GM21367 (cell line): Measurements from ENCODE around the gene MED28.

Experiments used
- ATAC-seq: cut with Tn5 transposase; IDR thresholded peaks from one replicate; pipeline ENCODE4 v1.9.1; 2021; ENCODE audit not compliant: unreplicated experiment

The MED28 gene

DNA sequence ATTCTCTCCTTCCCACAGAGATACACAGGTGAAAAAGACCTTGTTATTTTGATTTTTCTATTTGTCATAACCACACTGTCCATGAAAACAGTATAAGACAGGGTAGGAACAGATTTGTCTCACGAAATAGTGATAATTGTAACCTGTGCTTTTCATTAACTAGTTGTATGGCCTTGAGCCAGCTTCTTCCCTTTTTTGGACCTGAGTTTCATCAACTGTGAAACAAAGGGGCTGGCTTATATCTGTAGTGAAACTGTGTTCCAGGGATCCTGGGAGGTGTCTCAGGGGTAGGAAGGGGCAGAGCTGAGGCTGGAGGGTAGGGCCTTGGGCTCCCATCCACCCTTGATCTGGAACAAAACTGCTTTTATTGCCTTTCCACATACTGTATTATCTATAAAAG, 50.9 kb downstream of the MED28 start:
- peak; percentile 21 for ATAC-seq

DNA sequence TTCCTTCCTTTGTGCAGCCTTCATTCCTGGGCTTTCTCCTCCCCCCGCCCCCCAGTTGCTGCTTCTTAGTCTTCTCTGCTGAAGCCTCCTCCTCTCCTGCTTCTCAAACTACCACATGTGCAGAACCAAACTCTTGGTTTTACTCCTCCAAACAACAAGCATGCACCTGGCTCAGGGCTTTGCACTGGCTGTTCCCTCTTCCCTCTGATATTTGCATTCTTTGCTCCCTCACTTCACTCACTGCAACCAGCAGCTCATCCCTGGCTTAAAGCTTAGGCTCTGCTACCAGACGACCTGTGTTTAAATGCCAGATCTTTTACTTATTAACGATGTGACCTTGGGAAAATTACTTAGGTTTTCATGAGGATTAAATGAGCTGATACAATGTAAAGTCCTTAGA, 51.4 kb downstream of the MED28 start:
- ATAC-seq = no peak

DNA sequence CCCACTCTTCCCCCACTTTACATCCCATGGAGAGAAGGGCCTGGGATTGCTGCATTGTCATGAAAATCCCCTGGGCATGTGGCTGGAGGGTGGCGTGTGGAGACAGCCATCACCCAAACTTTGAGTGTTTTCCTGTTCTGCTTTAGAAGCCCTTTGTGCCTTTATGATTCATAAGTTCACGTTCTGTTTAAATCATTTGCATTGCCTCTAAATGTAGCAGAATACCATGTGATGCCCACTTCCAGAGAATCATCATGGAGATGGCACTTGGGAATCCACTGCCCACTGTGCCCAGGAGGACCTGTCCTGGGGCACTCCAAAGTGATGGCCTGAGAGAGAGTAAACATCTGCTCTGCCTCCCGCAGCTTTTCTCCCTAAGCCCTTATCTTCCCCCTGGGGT, 52.8 kb downstream of the MED28 start:
- ATAC-seq = no peak

DNA sequence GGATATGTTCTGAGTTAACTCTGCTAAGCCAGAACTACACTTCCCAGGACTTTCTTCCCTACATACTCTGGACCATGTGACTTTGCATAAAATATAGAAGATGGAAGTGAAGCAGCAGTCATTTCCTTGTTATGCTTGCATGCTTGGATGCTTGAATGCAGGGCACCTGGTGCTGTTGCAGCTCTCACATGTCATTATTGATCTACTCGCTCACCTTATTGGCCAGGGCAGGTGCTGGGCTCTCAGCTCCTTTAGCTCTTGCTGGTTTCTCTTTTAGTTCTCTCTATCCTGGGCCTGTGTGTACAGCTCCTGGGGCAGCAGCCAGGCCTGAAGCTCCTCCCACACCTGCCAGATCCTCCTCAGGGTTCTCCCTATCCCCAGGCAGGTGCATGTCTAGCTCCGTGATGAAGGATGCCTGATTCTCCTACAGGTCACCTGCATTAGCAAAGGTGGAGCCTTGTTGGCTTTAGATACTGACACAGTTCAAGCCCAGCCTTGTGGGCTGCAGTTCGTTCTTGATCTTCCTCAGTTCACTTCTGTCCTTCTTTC, 53.3 kb downstream of the MED28 start:
- ATAC-seq = no peak

DNA sequence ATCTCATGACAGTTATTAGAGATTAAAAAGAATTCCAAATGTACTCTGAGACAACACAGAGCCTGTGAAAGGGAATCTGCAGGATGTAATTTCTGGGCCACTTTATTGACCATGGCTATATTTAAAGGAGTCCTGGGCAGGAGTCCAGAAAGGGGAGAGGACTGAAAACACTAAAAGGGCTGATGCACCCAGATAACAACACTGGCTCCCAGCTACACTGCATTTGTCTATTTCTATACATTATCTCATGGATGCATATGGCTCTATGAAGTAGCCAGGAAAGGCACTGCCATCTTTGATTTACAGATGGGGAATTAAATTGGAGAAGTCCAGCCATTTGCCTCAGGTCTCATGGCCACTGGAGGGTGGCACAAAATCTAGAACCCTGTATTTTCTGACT, 56.0 kb downstream of the MED28 start:
- ATAC-seq = no peak

DNA sequence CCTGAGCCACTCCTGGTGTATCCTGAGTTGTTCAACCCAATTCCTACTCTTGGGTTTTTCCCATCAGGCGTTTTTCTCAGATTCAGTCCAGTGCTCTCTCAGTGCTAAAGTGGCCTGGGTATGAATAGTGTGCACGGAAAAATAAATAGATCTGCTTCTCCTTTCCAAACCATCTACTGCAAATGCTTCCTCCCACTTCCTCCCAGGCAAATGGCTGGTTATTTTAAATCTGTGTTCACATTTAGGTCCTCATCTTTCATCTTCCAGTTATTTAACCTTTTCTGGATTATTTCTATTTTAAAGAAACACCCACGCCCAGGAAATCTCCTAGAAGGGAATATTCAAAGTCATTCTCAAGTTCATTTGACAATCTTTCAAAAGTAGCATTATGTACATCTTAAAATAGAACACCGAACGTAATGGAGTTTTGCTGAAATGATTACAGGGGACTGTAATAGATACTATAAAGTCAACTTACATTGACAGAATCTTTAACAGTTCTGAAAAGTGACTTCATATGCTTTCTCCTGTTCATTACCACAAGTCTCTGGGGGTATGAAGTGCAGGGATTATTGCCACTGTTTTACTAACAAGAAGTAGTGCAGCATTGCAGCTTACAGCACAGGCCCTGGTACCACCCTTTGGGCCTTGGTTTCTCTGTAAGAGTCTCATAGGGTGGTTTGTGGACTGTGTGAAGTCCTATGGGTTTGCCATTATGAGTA, 66.3 kb downstream of the MED28 start:
- no peak for ATAC-seq

DNA sequence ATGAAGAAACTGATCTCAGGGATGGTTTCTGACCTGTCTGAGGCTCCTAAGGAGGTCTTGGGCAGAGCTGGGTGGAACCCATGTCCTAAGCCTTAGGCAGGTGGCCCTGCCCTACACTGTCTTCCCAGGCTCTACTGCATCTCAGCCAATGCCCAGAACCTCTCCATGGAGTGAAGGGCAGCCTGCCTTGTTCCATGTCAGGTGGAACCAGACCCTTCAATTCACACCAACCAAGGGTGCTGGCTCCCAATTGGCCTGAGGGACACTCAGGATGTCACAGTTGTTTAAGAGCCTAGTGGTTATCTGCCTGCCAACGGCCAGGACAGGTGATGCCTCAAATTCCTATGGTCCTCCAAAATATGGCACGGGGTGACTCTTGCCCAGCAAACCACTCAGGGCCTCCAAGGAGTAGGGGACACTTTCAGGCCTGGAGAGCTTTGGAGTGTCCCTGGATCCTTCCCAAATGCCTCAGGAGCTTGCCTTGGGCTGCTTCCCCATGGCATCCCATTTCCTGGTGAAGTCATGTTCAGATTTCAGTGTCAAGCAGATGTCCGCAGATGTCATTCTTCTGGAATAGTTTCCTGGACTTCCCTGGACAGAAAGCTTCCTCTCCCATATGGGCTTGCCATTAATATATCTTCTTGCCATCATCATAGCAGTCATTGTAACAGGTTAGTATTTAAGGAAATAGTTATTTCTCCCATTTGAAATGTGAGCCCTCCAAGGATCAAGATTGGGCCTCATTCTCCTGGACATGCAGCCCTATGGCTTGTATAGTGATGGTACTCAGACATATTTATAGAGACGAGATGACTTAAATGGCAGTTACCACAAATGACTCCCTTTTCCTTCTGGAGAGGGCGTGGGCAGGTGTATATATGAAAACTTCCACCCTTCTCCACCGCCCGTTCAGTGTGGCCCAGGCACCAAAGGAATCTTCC, 67.1 kb downstream of the MED28 start:
- no peak for ATAC-seq

DNA sequence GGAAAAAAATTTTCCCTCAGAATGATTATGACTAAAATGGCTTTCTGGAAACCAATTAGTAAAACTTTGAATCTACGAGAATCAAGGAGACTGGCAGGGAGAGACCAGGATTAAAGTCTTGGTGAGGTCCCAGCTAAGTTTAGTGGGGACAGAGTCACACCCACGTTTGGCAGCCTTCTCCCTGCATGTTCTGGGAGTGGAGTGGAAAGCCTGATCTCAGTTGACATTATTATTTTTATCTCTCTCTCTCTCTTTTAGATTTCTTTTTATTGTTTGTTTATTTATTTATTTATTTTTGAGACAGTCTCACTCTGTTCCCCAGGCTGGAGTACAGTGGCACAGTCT, 67.8 kb downstream of the MED28 start:
- ATAC-seq = no peak
